Panc1 (cell line): ENCODE data around the gene BAIAP2L2. TPM values are rescaled to one million over a fixed set of nuclear protein-coding genes. Genes with fewer than 3 reads are reported as not detected.

Experiments used
- ATAC-seq: fragments of 200-7000 bp; cut with Tn5 transposase; 2 replicates; pipeline ENCODE4 v1.9.1; 2020; ENCODE audit warnings: mild to moderate bottlenecking, moderate library complexity
- BruUV-seq: library from RNA; stranded (reverse); fragments of 400-500 nt; replicated peaks from 2 replicates; lab custom pipeline; 2021; lab: Mats Ljungman, UMichigan
- CTCF ChIA-PET: fragments of 300-600 bp; sonication (Branson Sonifier 250); formaldehyde crosslinking; loops from one replicate; lab custom pipeline; 2022; ENCODE audit warnings: antibody characterized with exemption; lab: Charles Lee
- POLR2A ChIA-PET: fragments of 300-600 bp; sonication (Branson Sonifier 250); formaldehyde crosslinking; loops from one replicate; lab custom pipeline; 2022; ENCODE audit warnings: antibody characterized with exemption; lab: Charles Lee
- DNase-seq: peaks from one replicate; pipeline ENCODE4 v3.0.0-alpha.2; 2010; ENCODE audit warnings: low read depth, low spot score
- H3K27ac ChIP-seq: 2 replicates; pipeline ENCODE4 v1.5.1; 2011; ENCODE audit warnings: mild to moderate bottlenecking, low read length, inconsistent platforms
- H3K27me3 ChIP-seq: fragments of 200-500 bp; sonication (Bioruptor generic); 2 replicates; pipeline ENCODE4 v1.6.0; 2014; ENCODE audit warnings: low read length, inconsistent platforms; ENCODE audit not compliant: control insufficient read depth, insufficient read depth
- H3K36me3 ChIP-seq: fragments of 200-500 bp; sonication (Bioruptor generic); 2 replicates; pipeline ENCODE4 v1.5.1; 2014; ENCODE audit warnings: inconsistent platforms, mild to moderate bottlenecking, low read length, moderate library complexity; ENCODE audit not compliant: control insufficient read depth, insufficient read depth
- H3K4me1 ChIP-seq: 2 replicates; pipeline ENCODE4 v1.5.1; 2011; ENCODE audit warnings: inconsistent platforms, mild to moderate bottlenecking, low read length, moderate library complexity; ENCODE audit not compliant: control insufficient read depth, insufficient read depth
- H3K4me3 ChIP-seq, 2 experiments: 2 replicates each; pipeline ENCODE4 v1.5.1; 2011 to 2012; ENCODE audit warnings: low read depth in 2 of 2, low read length in 2 of 2, mild to moderate bottlenecking in 2 of 2, inconsistent platforms in 1 of 2, moderate library complexity in 1 of 2
- H3K9me3 ChIP-seq: fragments of 200-500 bp; sonication (Bioruptor generic); 2 replicates; pipeline ENCODE4 v1.5.1; 2014; ENCODE audit warnings: low read depth, mild to moderate bottlenecking, inconsistent platforms, low read length, moderate library complexity; ENCODE audit not compliant: control insufficient read depth, insufficient read depth
- POLR2AphosphoS5 ChIP-seq: IDR thresholded peaks from 2 replicates; pipeline ENCODE4 v1.6.1; 2012; ENCODE audit warnings: mild to moderate bottlenecking, low read depth, low read length, moderate library complexity
- SIN3A ChIP-seq: IDR thresholded peaks from 2 replicates; pipeline ENCODE4 v1.6.1; 2012; ENCODE audit warnings: low read depth, mild to moderate bottlenecking, low read length, moderate library complexity, borderline replicate concordance; ENCODE audit not compliant: insufficient read depth
- TCF7L2 ChIP-seq: IDR thresholded peaks from 2 replicates; pipeline ENCODE4 v1.6.1; 2011; ENCODE audit warnings: mild to moderate bottlenecking, low read depth, low read length, inconsistent platforms
- in situ Hi-C: cut with HindIII; loops from 2 replicates; pipeline ENCODE4 v1.10.0; 2016; ENCODE audit warnings: low sequenced_read_pairs, low pct_unique_long_range_greater_than_20kb
- intact Hi-C: fragments of 100-400 bp; cut with micrococcal nuclease; formaldehyde crosslinking; loops from one replicate; pipeline ENCODE4 v1.10.0; 2022; ENCODE audit not compliant: unreplicated experiment
- total RNA-seq: library from RNA; stranded (reverse); gene quantifications from one replicate; pipeline ENCODE4 v1.2.1, GENCODE V29; 2021; ENCODE audit not compliant: unreplicated experiment
- TF ChIP-seq, protein P1 (sequence below): fragments of 450-650 bp; IDR thresholded peaks from 2 replicates; pipeline ENCODE4 v1.5.1; 2017; ENCODE audit warnings: mild to moderate bottlenecking
- TF ChIP-seq, protein P2 (sequence below), 2 experiments: IDR thresholded peaks; 2 replicates each; pipeline ENCODE4 v1.6.1; 2011 to 2012; ENCODE audit warnings: low read depth in 2 of 2, control low read depth in 1 of 2, low read length in 1 of 2, mild to moderate bottlenecking in 1 of 2, moderate library complexity in 1 of 2; ENCODE audit not compliant: insufficient read depth in 1 of 2

The BAIAP2L2 gene
- total RNA-seq, 1 experiment from 2014 or later: 0.18 TPM

DNA sequence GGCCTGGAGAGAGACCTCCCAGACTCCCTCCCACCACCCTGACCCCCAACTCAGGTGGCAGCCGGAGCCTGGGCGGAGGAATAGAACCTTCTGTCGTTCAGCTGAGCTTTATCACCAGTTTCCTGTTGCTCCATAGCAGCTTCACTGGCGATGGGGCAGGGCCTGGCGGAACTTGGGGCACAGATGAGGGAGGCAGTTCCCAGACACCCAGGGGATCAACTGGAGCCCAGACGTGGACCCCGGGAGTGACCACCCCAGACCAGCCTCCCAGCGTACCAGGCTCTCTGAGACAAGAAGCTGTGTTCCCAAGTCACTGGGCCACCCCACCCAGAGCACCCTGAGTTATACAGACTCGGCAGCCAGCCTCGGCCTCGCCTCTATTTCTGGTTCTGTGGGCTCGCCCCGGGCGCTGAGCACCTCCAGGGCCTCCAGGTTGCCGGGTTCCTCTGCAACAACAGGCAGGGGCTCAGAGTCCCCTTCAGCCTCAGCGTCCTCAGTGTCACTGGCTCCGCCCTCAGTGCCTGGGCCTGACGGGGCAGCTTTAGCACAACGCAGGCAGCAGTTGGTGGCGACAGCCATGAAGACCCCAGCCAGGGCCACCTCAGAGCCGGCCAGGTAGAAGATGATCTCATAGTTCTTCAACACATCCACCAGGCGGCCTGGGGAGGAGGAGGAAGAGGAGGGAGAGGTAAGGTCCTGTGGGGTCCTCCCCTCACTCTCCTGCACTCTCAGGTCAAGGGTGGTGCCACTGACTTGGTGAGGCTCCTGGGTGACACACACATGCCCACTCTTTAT is 32.2 kb downstream of the BAIAP2L2 start:
- CTCF ChIA-PET: no interaction called here
- DNase-seq: no peak
- no peaks in the 10 kb centered on the region for H3K4me1 ChIP-seq
- BruUV-seq: no TSS peak
- in situ Hi-C loops (no loop called here), intact Hi-C loops (no loop called here)
- no peak overlapping the region for H3K4me3 ChIP-seq
- POLR2A ChIA-PET: no interaction called here
- H3K27ac ChIP-seq: no peak overlapping the region
- TF ChIP-seq, protein P1, sequence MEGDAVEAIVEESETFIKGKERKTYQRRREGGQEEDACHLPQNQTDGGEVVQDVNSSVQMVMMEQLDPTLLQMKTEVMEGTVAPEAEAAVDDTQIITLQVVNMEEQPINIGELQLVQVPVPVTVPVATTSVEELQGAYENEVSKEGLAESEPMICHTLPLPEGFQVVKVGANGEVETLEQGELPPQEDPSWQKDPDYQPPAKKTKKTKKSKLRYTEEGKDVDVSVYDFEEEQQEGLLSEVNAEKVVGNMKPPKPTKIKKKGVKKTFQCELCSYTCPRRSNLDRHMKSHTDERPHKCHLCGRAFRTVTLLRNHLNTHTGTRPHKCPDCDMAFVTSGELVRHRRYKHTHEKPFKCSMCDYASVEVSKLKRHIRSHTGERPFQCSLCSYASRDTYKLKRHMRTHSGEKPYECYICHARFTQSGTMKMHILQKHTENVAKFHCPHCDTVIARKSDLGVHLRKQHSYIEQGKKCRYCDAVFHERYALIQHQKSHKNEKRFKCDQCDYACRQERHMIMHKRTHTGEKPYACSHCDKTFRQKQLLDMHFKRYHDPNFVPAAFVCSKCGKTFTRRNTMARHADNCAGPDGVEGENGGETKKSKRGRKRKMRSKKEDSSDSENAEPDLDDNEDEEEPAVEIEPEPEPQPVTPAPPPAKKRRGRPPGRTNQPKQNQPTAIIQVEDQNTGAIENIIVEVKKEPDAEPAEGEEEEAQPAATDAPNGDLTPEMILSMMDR: no peak
- no peak for TF ChIP-seq POLR2AphosphoS5
- TF ChIP-seq, protein P2, sequence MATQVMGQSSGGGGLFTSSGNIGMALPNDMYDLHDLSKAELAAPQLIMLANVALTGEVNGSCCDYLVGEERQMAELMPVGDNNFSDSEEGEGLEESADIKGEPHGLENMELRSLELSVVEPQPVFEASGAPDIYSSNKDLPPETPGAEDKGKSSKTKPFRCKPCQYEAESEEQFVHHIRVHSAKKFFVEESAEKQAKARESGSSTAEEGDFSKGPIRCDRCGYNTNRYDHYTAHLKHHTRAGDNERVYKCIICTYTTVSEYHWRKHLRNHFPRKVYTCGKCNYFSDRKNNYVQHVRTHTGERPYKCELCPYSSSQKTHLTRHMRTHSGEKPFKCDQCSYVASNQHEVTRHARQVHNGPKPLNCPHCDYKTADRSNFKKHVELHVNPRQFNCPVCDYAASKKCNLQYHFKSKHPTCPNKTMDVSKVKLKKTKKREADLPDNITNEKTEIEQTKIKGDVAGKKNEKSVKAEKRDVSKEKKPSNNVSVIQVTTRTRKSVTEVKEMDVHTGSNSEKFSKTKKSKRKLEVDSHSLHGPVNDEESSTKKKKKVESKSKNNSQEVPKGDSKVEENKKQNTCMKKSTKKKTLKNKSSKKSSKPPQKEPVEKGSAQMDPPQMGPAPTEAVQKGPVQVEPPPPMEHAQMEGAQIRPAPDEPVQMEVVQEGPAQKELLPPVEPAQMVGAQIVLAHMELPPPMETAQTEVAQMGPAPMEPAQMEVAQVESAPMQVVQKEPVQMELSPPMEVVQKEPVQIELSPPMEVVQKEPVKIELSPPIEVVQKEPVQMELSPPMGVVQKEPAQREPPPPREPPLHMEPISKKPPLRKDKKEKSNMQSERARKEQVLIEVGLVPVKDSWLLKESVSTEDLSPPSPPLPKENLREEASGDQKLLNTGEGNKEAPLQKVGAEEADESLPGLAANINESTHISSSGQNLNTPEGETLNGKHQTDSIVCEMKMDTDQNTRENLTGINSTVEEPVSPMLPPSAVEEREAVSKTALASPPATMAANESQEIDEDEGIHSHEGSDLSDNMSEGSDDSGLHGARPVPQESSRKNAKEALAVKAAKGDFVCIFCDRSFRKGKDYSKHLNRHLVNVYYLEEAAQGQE (IDR thresholded peaks at IDR 0.05; ENCODE audit: insufficient read depth in 1 of 2, low read depth in 2 of 2, low read length in 1 of 2): no peak
- TF ChIP-seq SIN3A: no peak
- TF ChIP-seq TCF7L2: no peak
- H3K9me3 ChIP-seq: no peaks in the 10 kb centered on the region
- no peaks in the 10 kb centered on the region for H3K36me3 ChIP-seq
- ATAC-seq: no peak
- H3K27me3 ChIP-seq: no peaks in the 10 kb centered on the region

DNA sequence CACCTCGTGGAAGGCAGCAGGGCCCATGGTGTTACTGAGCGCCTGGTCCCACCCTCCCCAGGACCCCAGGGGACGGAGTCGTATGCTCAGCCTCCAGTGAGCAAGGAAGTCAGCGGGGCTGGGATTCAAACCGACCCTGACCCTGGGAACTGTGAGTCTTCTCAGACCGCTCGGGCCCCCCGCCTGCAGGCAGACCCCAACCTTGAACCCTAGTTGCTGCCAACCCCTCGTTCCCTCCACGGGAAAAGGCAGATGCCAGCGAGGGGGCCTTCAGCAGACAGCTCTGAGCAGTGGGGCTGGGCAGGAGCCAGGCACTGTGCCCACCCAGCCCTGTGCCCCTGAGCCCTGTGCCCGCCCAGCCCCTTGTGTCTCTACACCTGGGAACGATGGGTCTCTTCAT is 32.9 kb downstream of the BAIAP2L2 start:
- no peaks in the 10 kb centered on the region for H3K36me3 ChIP-seq
- H3K4me1 ChIP-seq: no peaks in the 10 kb centered on the region
- no peak overlapping the region for H3K27ac ChIP-seq
- no peak for DNase-seq
- H3K9me3 ChIP-seq: no peaks in the 10 kb centered on the region
- no peak for ATAC-seq
- no peak for TF ChIP-seq POLR2AphosphoS5
- no peak for TF ChIP-seq SIN3A
- TF ChIP-seq, protein P2 (IDR thresholded peaks at IDR 0.05; ENCODE audit: insufficient read depth in 1 of 2, low read depth in 2 of 2, low read length in 1 of 2): no peak
- TF ChIP-seq TCF7L2: no peak
- TF ChIP-seq, protein P1: no peak
- ChIA-PET POLR2A (no interaction called here), CTCF (no interaction called here)
- no peaks in the 10 kb centered on the region for H3K27me3 ChIP-seq
- BruUV-seq: no TSS peak
- intact Hi-C loops: no loop called here
- in situ Hi-C loops: no loop called here
- H3K4me3 ChIP-seq: no peak overlapping the region
